ENCODE measurements around the gene SSX2IP. TPM values are rescaled to one million over a fixed set of nuclear protein-coding genes. Genes with fewer than 3 reads are reported as not detected.

SSX2IP gene
- total RNA-seq, 1 donor, result 13.4 TPM

- no peak overlapping the region for H3K4me3 ChIP-seq (ENCODE audit: low read depth, low read length)
- no peak for TF ChIP-seq CTCF (IDR thresholded peaks at IDR 0.05; ENCODE audit: insufficient read depth, low read depth, low read length)
- DNase-seq (ENCODE audit: low read depth), result peak; percentile 79
These were observed 20.9 kb upstream of the SSX2IP start for GRCh38 chr1:84711121-84711520.

GRCh38 chr1:84709131-84709530 lies 18.9 kb upstream of the SSX2IP start:
- no peak for DNase-seq (ENCODE audit: low read depth)
- no peak for TF ChIP-seq CTCF (IDR thresholded peaks at IDR 0.05; ENCODE audit: insufficient read depth, low read depth, low read length)
- H3K4me3 ChIP-seq (ENCODE audit: low read depth, low read length), result no peak overlapping the region

GRCh38 chr1:84708031-84708430 lies 17.8 kb upstream of the SSX2IP start:
- H3K4me3 ChIP-seq (ENCODE audit: low read depth, low read length), result no peak overlapping the region
- TF ChIP-seq CTCF (IDR thresholded peaks at IDR 0.05; ENCODE audit: insufficient read depth, low read depth, low read length), result no peak
- DNase-seq (ENCODE audit: low read depth), result no peak

GRCh38 chr1:84705513-84705912 lies 15.3 kb upstream of the SSX2IP start:
- no peak for DNase-seq (ENCODE audit: low read depth)
- no peak for TF ChIP-seq CTCF (IDR thresholded peaks at IDR 0.05; ENCODE audit: insufficient read depth, low read depth, low read length)
- H3K4me3 ChIP-seq (ENCODE audit: low read depth, low read length), result no peak overlapping the region

GRCh38 chr1:84704872-84705417 lies 14.7 kb upstream of the SSX2IP start:
- DNase-seq (ENCODE audit: low read depth), result no peak
- no peak for TF ChIP-seq CTCF (IDR thresholded peaks at IDR 0.05; ENCODE audit: insufficient read depth, low read depth, low read length)
- no peak overlapping the region for H3K4me3 ChIP-seq (ENCODE audit: low read depth, low read length)

- no peak for DNase-seq (ENCODE audit: low read depth)
- TF ChIP-seq CTCF (IDR thresholded peaks at IDR 0.05; ENCODE audit: insufficient read depth, low read depth, low read length), result no peak
- no peak overlapping the region for H3K4me3 ChIP-seq (ENCODE audit: low read depth, low read length)
These were observed 13.2 kb upstream of the SSX2IP start for GRCh38 chr1:84703431-84703830.

- no peak for TF ChIP-seq CTCF (IDR thresholded peaks at IDR 0.05; ENCODE audit: insufficient read depth, low read depth, low read length)
- no peak overlapping the region for H3K4me3 ChIP-seq (ENCODE audit: low read depth, low read length)
- no peak for DNase-seq (ENCODE audit: low read depth)
These were observed 11.9 kb upstream of the SSX2IP start for GRCh38 chr1:84702143-84702542.
